ENCODE results near the gene RIMBP2. TPM values are rescaled to one million over a fixed set of nuclear protein-coding genes. Genes with fewer than 3 reads are reported as not detected.

The RIMBP2 gene
- total and polyA plus RNA-seq, 9 of the 15 experiments (the other 6 are each of a cell fraction or from before 2014, with no cell fraction given): not detected

GRCh38 chr12:130568041-130568440, 148.1 kb downstream of the RIMBP2 start:
- in situ Hi-C loops (cut with MboI) (no loop called here), intact Hi-C loops (cut with micrococcal nuclease) (no loop called here)
- no peak overlapping the region for H3K4me2 ChIP-seq (ENCODE audit: insufficient read depth, low read length)
- H3K27me3 ChIP-seq (ENCODE audit: control insufficient read depth in 2 of 2, insufficient read depth in 2 of 2, low read length in 2 of 2): peaks cover 4 to 19% of the 10 kb centered on the region in 2 experiments; a peak in 3 of 5 replicates
- CTCF ChIA-PET (ENCODE audit: low intra/inter-chr PET ratio): no interaction called here
- no peak overlapping the region for H3K4me3 ChIP-seq
- 0% methylated on average over 2 of the region's 2 CpGs for WGBS (ENCODE audit: insufficient coverage, low coverage, missing lambda C conversion rate)
- no peak for DNase-seq (ENCODE audit: extremely low read depth in 1 of 4, low spot score in 3 of 4)
- no peak for FAIRE-seq
- H3K9me1 ChIP-seq (ENCODE audit: control insufficient read depth, insufficient read depth, low read length): no peaks in the 10 kb centered on the region
- no peak overlapping the region for H3K9ac ChIP-seq (ENCODE audit: insufficient read depth in 1 of 2, low read depth in 2 of 2, low read length in 2 of 2)
- no TSS peak for BruUV-seq (replicated peaks)
- H2AFZ ChIP-seq (ENCODE audit: low read depth, low read length): no peak overlapping the region
- no peaks in the 10 kb centered on the region for H4K20me1 ChIP-seq (replicated peaks; ENCODE audit: control insufficient read depth, insufficient read depth, low read length)
- no peak overlapping the region for H3K27ac ChIP-seq (ENCODE audit: extremely low read depth, low read depth, low read length)
- ATAC-seq: no peak
- H3K4me1 ChIP-seq (replicated peaks in 1 of 2; ENCODE audit: control insufficient read depth in 2 of 2, insufficient read depth in 2 of 2, low read length in 2 of 2): no peaks in the 10 kb centered on the region
- POLR2A ChIA-PET: no interaction called here
- no peaks in the 10 kb centered on the region for H3K79me2 ChIP-seq (ENCODE audit: control insufficient read depth, insufficient read depth, low read length)
- H3K36me3 ChIP-seq (ENCODE audit: control insufficient read depth, insufficient read depth, low read length): no peaks in the 10 kb centered on the region
- no peaks in the 10 kb centered on the region for H3K9me3 ChIP-seq (replicated peaks; ENCODE audit: control insufficient read depth, insufficient read depth, low read depth, low read length)
- TF ChIP-seq U2AF2 (optimal IDR thresholded peaks at IDR 0.05; ENCODE audit: low read depth, low read length): no peak
- no peak for TF ChIP-seq RFX7 (CRISPR knock-in tag; IDR thresholded peaks at IDR 0.05)
- no peak for TF ChIP-seq USF1 (CRISPR knock-in tag; IDR thresholded peaks at IDR 0.05)
- TF ChIP-seq SAFB2 (IDR thresholded peaks at IDR 0.05; ENCODE audit: borderline replicate concordance, low read depth, low read length, severe bottlenecking): no peak
- no peak for TF ChIP-seq FOXK1 (CRISPR knock-in tag; IDR thresholded peaks at IDR 0.05; ENCODE audit: borderline replicate concordance)
- TF ChIP-seq ID3 (CRISPR knock-in tag; IDR thresholded peaks at IDR 0.05): no peak
- no peak for TF ChIP-seq ID3 (tag; IDR thresholded peaks at IDR 0.05)
- TF ChIP-seq CREM (IDR thresholded peaks at IDR 0.05; ENCODE audit: low read depth): no peak
- TF ChIP-seq ZNF140 (CRISPR knock-in tag; IDR thresholded peaks at IDR 0.05): no peak

Measured in K562 (cell line).